SK-N-SH treated with all-trans-retinoic acid at 6 μM for 48 hours (cell line): ENCODE results near the gene NLGN2.

ENCODE experiments used
- ARNTL ChIP-seq: fragments of 450-650 bp; formaldehyde crosslinking; IDR thresholded peaks from 2 replicates; pipeline ENCODE4 v1.5.0; 2020; ENCODE audit warnings: low read depth, mild to moderate bottlenecking, moderate library complexity, borderline replicate concordance
- OSR1 ChIP-seq: fragments of 250-450 bp; sonication (Bioruptor Pico); IDR thresholded peaks from 2 replicates; pipeline ENCODE4 v1.8.0; 2022; ENCODE audit warnings: moderate library complexity, mild to moderate bottlenecking, inconsistent platforms
- POU6F1 ChIP-seq: fragments of 250-450 bp; sonication (Bioruptor Pico); IDR thresholded peaks from 2 replicates; pipeline ENCODE4 v1.8.0; 2021; ENCODE audit warnings: low read depth, mild to moderate bottlenecking, moderate library complexity, borderline replicate concordance
- PPARA ChIP-seq: fragments of 250-450 bp; sonication (Bioruptor Pico); IDR thresholded peaks from 2 replicates; pipeline ENCODE4 v1.5.0; 2020; ENCODE audit warnings: mild to moderate bottlenecking, borderline replicate concordance
- RARB ChIP-seq: fragments of 250-450 bp; sonication (Bioruptor Pico); IDR thresholded peaks from 2 replicates; pipeline ENCODE4 v1.8.0; 2021; ENCODE audit warnings: mild to moderate bottlenecking, moderate library complexity
- TOX ChIP-seq: fragments of 250-450 bp; sonication (Bioruptor Pico); IDR thresholded peaks from 2 replicates; pipeline ENCODE4 v1.8.0; 2021; ENCODE audit warnings: mild to moderate bottlenecking, moderate library complexity, borderline replicate concordance
- ZC3H10 ChIP-seq: fragments of 250-450 bp; sonication (Bioruptor Pico); IDR thresholded peaks from 2 replicates; pipeline ENCODE4 v1.5.1; 2021; ENCODE audit warnings: mild to moderate bottlenecking, moderate library complexity
- ZFP3 ChIP-seq: fragments of 250-450 bp; sonication (Bioruptor Pico); IDR thresholded peaks from 2 replicates; pipeline ENCODE4 v1.5.0; 2020; ENCODE audit warnings: mild to moderate bottlenecking, moderate library complexity
- ZFP30 ChIP-seq: fragments of 450-650 bp; formaldehyde crosslinking; IDR thresholded peaks from 2 replicates; pipeline ENCODE4 v1.5.0; 2022; ENCODE audit warnings: mild to moderate bottlenecking, moderate library complexity
- ZNF565 ChIP-seq: fragments of 450-650 bp; formaldehyde crosslinking; conservative IDR thresholded peaks from 2 replicates; pipeline ENCODE4 v1.5.0; 2020; ENCODE audit warnings: low read depth, mild to moderate bottlenecking, moderate library complexity
- ZNF70 ChIP-seq: fragments of 450-650 bp; formaldehyde crosslinking; IDR thresholded peaks from 2 replicates; pipeline ENCODE4 v1.5.0; 2020; ENCODE audit warnings: mild to moderate bottlenecking, moderate library complexity
- TF ChIP-seq, protein P1 (sequence below): fragments of 250-450 bp; sonication (Bioruptor Pico); IDR thresholded peaks from 2 replicates; pipeline ENCODE4 v1.8.0; 2020; ENCODE audit warnings: mild to moderate bottlenecking, moderate library complexity, borderline replicate concordance
- TF ChIP-seq, protein P2 (sequence below): fragments of 250-450 bp; sonication (Bioruptor Pico); IDR thresholded peaks from 2 replicates; pipeline ENCODE4 v1.5.1; 2020; ENCODE audit warnings: low read depth, mild to moderate bottlenecking, moderate library complexity

DNA sequence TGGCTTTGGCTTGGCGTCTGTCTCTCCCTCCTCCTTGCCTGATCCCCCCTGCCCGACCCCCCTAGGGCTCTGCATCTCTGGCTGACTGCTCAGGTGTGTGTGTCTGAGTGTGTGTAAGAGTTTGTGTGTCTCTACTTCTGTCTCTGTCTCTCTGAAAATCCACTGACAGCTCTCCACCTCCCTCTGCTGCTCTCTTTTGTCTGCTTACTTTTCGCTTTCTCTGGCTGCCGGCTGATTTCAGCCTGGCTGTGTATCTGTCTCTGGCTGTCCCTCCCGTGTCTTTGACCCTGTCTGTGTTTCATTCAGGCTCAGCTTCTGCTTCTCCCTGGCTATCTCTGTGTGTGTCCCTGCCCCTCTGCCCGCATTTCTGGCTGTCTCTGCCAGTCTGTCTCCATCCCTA is 8.7 kb downstream of the NLGN2 start:
- TF ChIP-seq ZFP30 = no peak
- no peak for TF ChIP-seq ARNTL
- TF ChIP-seq, protein P1, sequence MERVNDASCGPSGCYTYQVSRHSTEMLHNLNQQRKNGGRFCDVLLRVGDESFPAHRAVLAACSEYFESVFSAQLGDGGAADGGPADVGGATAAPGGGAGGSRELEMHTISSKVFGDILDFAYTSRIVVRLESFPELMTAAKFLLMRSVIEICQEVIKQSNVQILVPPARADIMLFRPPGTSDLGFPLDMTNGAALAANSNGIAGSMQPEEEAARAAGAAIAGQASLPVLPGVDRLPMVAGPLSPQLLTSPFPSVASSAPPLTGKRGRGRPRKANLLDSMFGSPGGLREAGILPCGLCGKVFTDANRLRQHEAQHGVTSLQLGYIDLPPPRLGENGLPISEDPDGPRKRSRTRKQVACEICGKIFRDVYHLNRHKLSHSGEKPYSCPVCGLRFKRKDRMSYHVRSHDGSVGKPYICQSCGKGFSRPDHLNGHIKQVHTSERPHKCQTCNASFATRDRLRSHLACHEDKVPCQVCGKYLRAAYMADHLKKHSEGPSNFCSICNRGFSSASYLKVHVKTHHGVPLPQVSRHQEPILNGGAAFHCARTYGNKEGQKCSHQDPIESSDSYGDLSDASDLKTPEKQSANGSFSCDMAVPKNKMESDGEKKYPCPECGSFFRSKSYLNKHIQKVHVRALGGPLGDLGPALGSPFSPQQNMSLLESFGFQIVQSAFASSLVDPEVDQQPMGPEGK (CRISPR knock-in tag) = no peak
- no peak for TF ChIP-seq ZNF70 (CRISPR knock-in tag)
- TF ChIP-seq RARB (CRISPR knock-in tag) = no peak
- no peak for TF ChIP-seq TOX (CRISPR knock-in tag)
- TF ChIP-seq, protein P2, sequence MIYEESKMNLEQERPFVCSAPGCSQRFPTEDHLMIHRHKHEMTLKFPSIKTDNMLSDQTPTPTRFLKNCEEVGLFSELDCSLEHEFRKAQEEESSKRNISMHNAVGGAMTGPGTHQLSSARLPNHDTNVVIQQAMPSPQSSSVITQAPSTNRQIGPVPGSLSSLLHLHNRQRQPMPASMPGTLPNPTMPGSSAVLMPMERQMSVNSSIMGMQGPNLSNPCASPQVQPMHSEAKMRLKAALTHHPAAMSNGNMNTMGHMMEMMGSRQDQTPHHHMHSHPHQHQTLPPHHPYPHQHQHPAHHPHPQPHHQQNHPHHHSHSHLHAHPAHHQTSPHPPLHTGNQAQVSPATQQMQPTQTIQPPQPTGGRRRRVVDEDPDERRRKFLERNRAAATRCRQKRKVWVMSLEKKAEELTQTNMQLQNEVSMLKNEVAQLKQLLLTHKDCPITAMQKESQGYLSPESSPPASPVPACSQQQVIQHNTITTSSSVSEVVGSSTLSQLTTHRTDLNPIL (CRISPR knock-in tag) = no peak
- TF ChIP-seq POU6F1 (CRISPR knock-in tag) = no peak
- no peak for TF ChIP-seq PPARA (CRISPR knock-in tag)
- TF ChIP-seq OSR1 (CRISPR knock-in tag) = no peak
- TF ChIP-seq ZC3H10 (CRISPR knock-in tag) = no peak
- no peak for TF ChIP-seq ZNF565 (CRISPR knock-in tag)
- TF ChIP-seq ZFP3 (CRISPR knock-in tag) = no peak
